ENCODE data around the gene RBM18. TPM values are rescaled to one million over a fixed set of nuclear protein-coding genes. Genes with fewer than 3 reads are reported as not detected.

RBM18 gene
- total and polyA plus RNA-seq, 2 of the 4 experiments (the other 2 are of a cell fraction), result 8.4 to 15.6 TPM

DNA sequence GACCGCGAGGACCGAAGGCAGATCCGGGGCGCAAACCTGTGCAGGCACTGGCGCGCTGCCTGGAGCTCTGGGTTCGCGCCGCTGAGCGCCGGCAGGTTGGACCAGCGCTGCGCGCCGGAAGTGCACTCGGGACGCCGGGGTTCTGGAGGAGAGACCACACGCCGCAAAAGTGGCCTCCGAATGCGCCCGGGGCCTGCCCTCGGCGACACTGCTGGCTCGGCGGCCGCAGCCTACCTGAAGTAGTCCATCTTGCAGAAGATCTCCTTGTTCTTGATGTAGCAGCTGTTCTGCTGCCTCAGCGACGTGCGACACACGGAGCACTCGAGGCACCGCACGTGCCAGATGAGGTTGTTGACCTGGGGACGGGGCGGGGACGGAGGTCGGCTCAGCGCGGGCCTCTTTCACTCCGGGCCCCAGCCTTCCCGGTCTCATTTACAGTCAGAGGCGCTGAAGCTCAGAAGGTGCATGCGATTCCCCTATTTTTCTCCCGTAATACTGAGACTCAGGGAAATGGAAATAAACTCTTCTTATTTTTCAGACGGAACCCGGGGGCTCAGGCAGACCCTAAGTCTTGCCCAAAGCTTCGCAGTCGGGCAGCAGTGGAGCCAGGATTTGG, 38.4 kb downstream of the RBM18 start:
- peaks cover 2% of the 10 kb centered on the region; the same call in 1 of the 2 replicates for H3K9me3 ChIP-seq (ENCODE audit: control insufficient read depth, insufficient read depth, low read length)
- no peaks in the 10 kb centered on the region; the same call in 1 of the 2 replicates for H3K4me1 ChIP-seq (ENCODE audit: control insufficient read depth, insufficient read depth, low read length)
- peak overlapping the region; percentile 31; the same call in 1 of the 2 replicates for H3K4me2 ChIP-seq (ENCODE audit: low read depth, low read length)
- ATAC-seq (ENCODE audit: low read depth), result no peak
- H2AK5ac ChIP-seq (ENCODE audit: low read depth, low read length), result no peak overlapping the region
- H3K23ac ChIP-seq (ENCODE audit: low read depth, low read length), result 0 out of 2 replicates have a peak overlapping the region, but pooled peaks have one; percentile 56
- H3K79me1 ChIP-seq (ENCODE audit: low read depth in 1 of 2, low read length in 2 of 2), result no peaks in the 10 kb centered on the region
- in situ Hi-C loops (cut with MboI; ENCODE audit: low sequenced_read_pairs), result no loop called here
- no peak overlapping the region for H2BK15ac ChIP-seq (ENCODE audit: low read depth, low read length)
- H4K8ac ChIP-seq (ENCODE audit: low read depth in 2 of 2, low read length in 2 of 2), result no peak overlapping the region
- WGBS, 2 experiments (ENCODE audit: extremely low coverage in 2 of 2, insufficient read length in 1 of 2), result 3% methylated on average over 31 of the region's 51 CpGs; no CpG with 5 or more reads in 1 of the 2 experiments
- no peak overlapping the region for H3K27ac ChIP-seq (ENCODE audit: insufficient read depth, low read length)
- no peak overlapping the region for H4K91ac ChIP-seq (ENCODE audit: insufficient read depth, low read depth, low read length)
- H3K56ac ChIP-seq (ENCODE audit: extremely low read depth, insufficient read depth, low read length), result no peak overlapping the region
- H2BK20ac ChIP-seq (ENCODE audit: low read depth, low read length), result no peak overlapping the region
- 0 out of 2 replicates have a peak, but pooled peaks cover 4% of the 10 kb centered on the region for H3K9me1 ChIP-seq (ENCODE audit: insufficient read depth, low read length)
- H3K27me3 ChIP-seq (ENCODE audit: control insufficient read depth, insufficient read depth, low read length), result peaks cover 96% of the 10 kb centered on the region
- H3K14ac ChIP-seq (replicated peaks; ENCODE audit: low read depth, low read length), result no peak overlapping the region
- no peak for DNase-seq
- H4K20me1 ChIP-seq (ENCODE audit: insufficient read depth, low read length), result peaks cover 12% of the 10 kb centered on the region; the same call in 1 of the 2 replicates
- no peak overlapping the region for H3K18ac ChIP-seq (ENCODE audit: low read depth, low read length)
- no peak overlapping the region for H2AK9ac ChIP-seq (replicated peaks; ENCODE audit: low read depth, low read length, poor library complexity)
- dilution Hi-C loops (cut with HindIII; ENCODE audit: low sequenced_read_pairs, unreplicated experiment), result no loop called here
- no peak for TF ChIP-seq RFX5 (IDR thresholded peaks at IDR 0.05; ENCODE audit: low read depth, low read length)
- TF ChIP-seq, protein P1, sequence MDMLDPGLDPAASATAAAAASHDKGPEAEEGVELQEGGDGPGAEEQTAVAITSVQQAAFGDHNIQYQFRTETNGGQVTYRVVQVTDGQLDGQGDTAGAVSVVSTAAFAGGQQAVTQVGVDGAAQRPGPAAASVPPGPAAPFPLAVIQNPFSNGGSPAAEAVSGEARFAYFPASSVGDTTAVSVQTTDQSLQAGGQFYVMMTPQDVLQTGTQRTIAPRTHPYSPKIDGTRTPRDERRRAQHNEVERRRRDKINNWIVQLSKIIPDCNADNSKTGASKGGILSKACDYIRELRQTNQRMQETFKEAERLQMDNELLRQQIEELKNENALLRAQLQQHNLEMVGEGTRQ (IDR thresholded peaks at IDR 0.05; ENCODE audit: low read depth, low read length), result no peak
- no peak for TF ChIP-seq MAFK (IDR thresholded peaks at IDR 0.05; ENCODE audit: low read depth, low read length)
- no peak overlapping the region for H2BK5ac ChIP-seq (ENCODE audit: low read depth, low read length, poor library complexity, severe bottlenecking)
- H3K4ac ChIP-seq (ENCODE audit: low read depth, low read length), result no peak overlapping the region
- CTCF ChIA-PET, result no interaction called here
- H3K4me3 ChIP-seq (ENCODE audit: insufficient read depth, low read depth, low read length), result no peak overlapping the region
- peak overlapping the region; percentile 63 for H2AFZ ChIP-seq (replicated peaks; ENCODE audit: low read length, poor library complexity)
- no peaks in the 10 kb centered on the region for H3K36me3 ChIP-seq (ENCODE audit: control insufficient read depth, insufficient read depth, low read length)
- POLR2A ChIA-PET (ENCODE audit: unreplicated experiment), result interaction anchor here (0.6 kb wide), 1 partner anchor 1692 kb away, joined by 4 read pairs; no protein-coding TSS in a partner anchor
- BruUV-seq (replicated peaks), result no TSS peak
- no peak overlapping the region for H3K9ac ChIP-seq (ENCODE audit: low read depth, low read length)
- intact Hi-C loops (cut with micrococcal nuclease), result no loop called here
- no peak overlapping the region for H2BK120ac ChIP-seq (ENCODE audit: low read depth, low read length)
- no peak overlapping the region for H4K5ac ChIP-seq (ENCODE audit: low read depth, low read length)

Data from IMR-90 (cell line).